ENCODE measurements around the gene MED17.
"Not testable (repeated sequence)": the region's sequence is repeated elsewhere in the genome, so short reads cannot be mapped to it uniquely, and the experiment has no call there.

The MED17 gene

GRCh38 chr11:93773601-93774200 is 10.4 kb upstream of the MED17 start:
- no peak for FAIRE-seq
- TF ChIP-seq, protein P1, sequence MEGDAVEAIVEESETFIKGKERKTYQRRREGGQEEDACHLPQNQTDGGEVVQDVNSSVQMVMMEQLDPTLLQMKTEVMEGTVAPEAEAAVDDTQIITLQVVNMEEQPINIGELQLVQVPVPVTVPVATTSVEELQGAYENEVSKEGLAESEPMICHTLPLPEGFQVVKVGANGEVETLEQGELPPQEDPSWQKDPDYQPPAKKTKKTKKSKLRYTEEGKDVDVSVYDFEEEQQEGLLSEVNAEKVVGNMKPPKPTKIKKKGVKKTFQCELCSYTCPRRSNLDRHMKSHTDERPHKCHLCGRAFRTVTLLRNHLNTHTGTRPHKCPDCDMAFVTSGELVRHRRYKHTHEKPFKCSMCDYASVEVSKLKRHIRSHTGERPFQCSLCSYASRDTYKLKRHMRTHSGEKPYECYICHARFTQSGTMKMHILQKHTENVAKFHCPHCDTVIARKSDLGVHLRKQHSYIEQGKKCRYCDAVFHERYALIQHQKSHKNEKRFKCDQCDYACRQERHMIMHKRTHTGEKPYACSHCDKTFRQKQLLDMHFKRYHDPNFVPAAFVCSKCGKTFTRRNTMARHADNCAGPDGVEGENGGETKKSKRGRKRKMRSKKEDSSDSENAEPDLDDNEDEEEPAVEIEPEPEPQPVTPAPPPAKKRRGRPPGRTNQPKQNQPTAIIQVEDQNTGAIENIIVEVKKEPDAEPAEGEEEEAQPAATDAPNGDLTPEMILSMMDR (IDR thresholded peaks at IDR 0.05; ENCODE audit: insufficient read depth, missing control alignments): no peak
- no peak for DNase-seq (ENCODE audit: insufficient read length, low spot score)

GRCh38 chr11:93774560-93774959 is 9.5 kb upstream of the MED17 start:
- not testable (repeated sequence) for FAIRE-seq; DNase-seq (ENCODE audit: insufficient read length, low spot score)

GRCh38 chr11:93775289-93775688 is 8.8 kb upstream of the MED17 start:
- FAIRE-seq: no peak
- no peak for DNase-seq (ENCODE audit: insufficient read length, low spot score)
- TF ChIP-seq, protein P1 (IDR thresholded peaks at IDR 0.05; ENCODE audit: insufficient read depth, missing control alignments): peak; percentile 21

GRCh38 chr11:93783362-93783761 is 720 bp upstream of the MED17 start:
- DNase-seq (ENCODE audit: insufficient read length, low spot score) (no peak), FAIRE-seq (no peak)
- TF ChIP-seq, protein P1 (IDR thresholded peaks at IDR 0.05; ENCODE audit: insufficient read depth, missing control alignments): no peak

GRCh38 chr11:93783765-93784144 is 327 bp upstream of the MED17 start:
- FAIRE-seq (no peak), DNase-seq (ENCODE audit: insufficient read length, low spot score) (no peak)
- TF ChIP-seq, protein P1 (IDR thresholded peaks at IDR 0.05; ENCODE audit: insufficient read depth, missing control alignments): no peak

- FAIRE-seq (no peak), DNase-seq (ENCODE audit: insufficient read length, low spot score) (no peak)
- TF ChIP-seq, protein P1 (IDR thresholded peaks at IDR 0.05; ENCODE audit: insufficient read depth, missing control alignments): no peak
These were observed 866 bp downstream of the MED17 start for GRCh38 chr11:93784935-93785360.

DNA sequence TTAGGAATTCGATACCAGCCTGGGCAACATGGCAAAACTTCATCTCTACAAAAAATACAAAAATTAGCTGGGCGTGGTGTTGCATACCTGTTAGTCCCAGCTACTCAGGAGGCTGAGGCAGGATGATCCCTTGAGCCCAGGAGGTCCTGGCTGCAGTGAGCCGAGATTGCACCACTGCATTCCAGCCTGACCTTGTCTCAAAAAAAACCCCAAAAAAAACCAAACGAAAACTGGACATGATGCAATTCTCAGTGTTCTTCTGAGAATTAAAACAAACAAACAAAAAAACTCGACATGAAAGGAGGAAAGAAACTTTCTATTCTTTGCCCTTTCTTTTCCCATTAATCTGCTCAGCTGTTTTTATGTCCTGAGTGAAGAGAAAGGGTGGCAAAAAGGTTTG is 7.4 kb downstream of the MED17 start:
- TF ChIP-seq, protein P1 (IDR thresholded peaks at IDR 0.05; ENCODE audit: insufficient read depth, missing control alignments): no peak
- FAIRE-seq: no peak

More for the DNA sequence above, 7.4 kb downstream of the MED17 start:
- DNase-seq (ENCODE audit: insufficient read length, low spot score): no peak
